ENCODE data around the gene STYXL2. TPM values are rescaled to one million over a fixed set of nuclear protein-coding genes. Genes with fewer than 3 reads are reported as not detected.

STYXL2 gene
- total and polyA plus RNA-seq, 9 of the 15 experiments (the other 6 are each of a cell fraction or from before 2014, with no cell fraction given): not detected

GRCh38 chr1:167082511-167083027 is 11.3 kb upstream of the STYXL2 start (continued):
- TF ChIP-seq BRF2 (IDR thresholded peaks at IDR 0.05; ENCODE audit: borderline replicate concordance, insufficient read depth, insufficient read length) (no peak), U2AF2 (optimal IDR thresholded peaks at IDR 0.05; ENCODE audit: low read depth, low read length) (no peak), NFRKB (IDR thresholded peaks at IDR 0.05; ENCODE audit: low read depth) (no peak), MED1 (CRISPR knock-in tag; IDR thresholded peaks at IDR 0.05; ENCODE audit: borderline replicate concordance) (no peak), BCL6 (CRISPR knock-in tag; IDR thresholded peaks at IDR 0.05) (no peak)

- Histone ChIP-seq H3K9me3 (replicated peaks; ENCODE audit: control insufficient read depth, insufficient read depth, low read depth, low read length) (no peaks in the 10 kb centered on the region), H3K79me2 (ENCODE audit: control insufficient read depth, insufficient read depth, low read length) (no peaks in the 10 kb centered on the region), H3K4me1 (replicated peaks in 1 of 2; ENCODE audit: control insufficient read depth in 2 of 2, insufficient read depth in 2 of 2, low read length in 2 of 2) (no peaks in the 10 kb centered on the region), H3K27me3 (ENCODE audit: control insufficient read depth in 2 of 2, insufficient read depth in 2 of 2, low read length in 2 of 2) (peaks cover 68 to 69% of the 10 kb centered on the region in 2 experiments), H3K27ac (ENCODE audit: extremely low read depth, low read depth, low read length) (no peak overlapping the region), H4K20me1 (replicated peaks; ENCODE audit: control insufficient read depth, insufficient read depth, low read length) (no peaks in the 10 kb centered on the region; the same call in 1 of the 2 replicates), H3K36me3 (ENCODE audit: control insufficient read depth, insufficient read depth, low read length) (no peaks in the 10 kb centered on the region), H3K9me1 (ENCODE audit: control insufficient read depth, insufficient read depth, low read length) (no peaks in the 10 kb centered on the region), H3K4me2 (ENCODE audit: insufficient read depth, low read length) (no peak overlapping the region), H3K9ac (ENCODE audit: insufficient read depth in 1 of 2, low read depth in 2 of 2, low read length in 2 of 2) (no peak overlapping the region), H2AFZ (ENCODE audit: low read depth, low read length) (no peak overlapping the region), H3K4me3 (no peak overlapping the region)
- ChIA-PET POLR2A (interaction anchor here (0.7 to 1.9 kb wide), 3 partner anchors 14 to 622 kb away, joined by 3 to 7 read pairs (median 3); no protein-coding TSS in a partner anchor), CTCF (ENCODE audit: low intra/inter-chr PET ratio) (no interaction called here)
- FAIRE-seq (no peak), DNase-seq (ENCODE audit: extremely low read depth in 1 of 4, low spot score in 3 of 4) (no peak), ATAC-seq (no peak)
- intact Hi-C loops (cut with micrococcal nuclease) (no loop called here), in situ Hi-C loops (cut with MboI) (no loop called here)
- 0% methylated on average over 6 of the region's 6 CpGs for WGBS (ENCODE audit: insufficient coverage, low coverage, missing lambda C conversion rate)
- TF ChIP-seq RBM39 (optimal IDR thresholded peaks at IDR 0.05; ENCODE audit: low read depth, low read length) (no peak), ZBTB12 (CRISPR knock-in tag; IDR thresholded peaks at IDR 0.05) (no peak), TCF3 (CRISPR knock-in tag; IDR thresholded peaks at IDR 0.05) (no peak), ZNF766 (CRISPR knock-in tag; conservative IDR thresholded peaks at IDR 0.05) (no peak), NFIC (IDR thresholded peaks at IDR 0.05) (0 out of 2 replicates have a peak, but pooled peaks have one; percentile 20)
- no TSS peak for BruUV-seq (replicated peaks)
Observed at GRCh38 chr1:167083066-167083665, 10.7 kb upstream of the STYXL2 start.
